ENCODE data around the gene AMER3. TPM values are rescaled to one million over a fixed set of nuclear protein-coding genes. Genes with fewer than 3 reads are reported as not detected.

AMER3 gene
- total and polyA plus RNA-seq, 2 experiments from 2014 or later, result 0.05 to 0.49 TPM

GRCh38 chr2:130776550-130776949, 21.2 kb downstream of the AMER3 start:
- H3K9me3 Mint-ChIP-seq, result peaks cover 7% of the 10 kb centered on the region
- no peaks in the 10 kb centered on the region for H3K36me3 Mint-ChIP-seq (ENCODE audit: low read depth)
- Histone ChIP-seq H3K9me2 (ENCODE audit: insufficient read depth) (no peaks in the 10 kb centered on the region), H3K36me3 (ENCODE audit: insufficient read depth) (no peaks in the 10 kb centered on the region), H3K27ac (ENCODE audit: low read depth) (no peak overlapping the region), H3K4me2 (no peak overlapping the region), H3K4me3 (no peak overlapping the region), H3K27me3 (ENCODE audit: insufficient read depth) (no peaks in the 10 kb centered on the region), H2AFZ (0 out of 2 replicates have a peak overlapping the region, but pooled peaks have one; percentile 29), H3K4me1 (ENCODE audit: insufficient read depth) (no peaks in the 10 kb centered on the region), H3F3A (replicated peaks; ENCODE audit: low read depth) (no peaks in the 10 kb centered on the region), H3K79me2 (replicated peaks; ENCODE audit: insufficient read depth) (no peaks in the 10 kb centered on the region), H4K20me1 (replicated peaks; ENCODE audit: insufficient read depth) (no peaks in the 10 kb centered on the region)
- DNase-seq (ENCODE audit: low spot score) (peak; percentile 44), ATAC-seq (peak; percentile 94)
- H3K27me3 Mint-ChIP-seq (ENCODE audit: insufficient read depth, low read depth, poor library complexity), result peaks cover 9% of the 10 kb centered on the region
- H3K4me3 Mint-ChIP-seq, result no peak overlapping the region
- TF ChIP-seq CTCF (conservative IDR thresholded peaks at IDR 0.05; ENCODE audit: low read depth in 2 of 2) (peak in 1 of 2 experiments; percentile 51; a peak in 3 of 4 replicates), ETS1 (IDR thresholded peaks at IDR 0.05) (no peak), EZH2phosphoT487 (IDR thresholded peaks at IDR 0.05; ENCODE audit: unreplicated experiment) (no peak), CREB1 (CRISPR knock-in tag; IDR thresholded peaks at IDR 0.05; ENCODE audit: low read depth) (no peak), ZNF114 (CRISPR knock-in tag; IDR thresholded peaks at IDR 0.05) (no peak)
- no peaks in the 10 kb centered on the region; the same call in 2 of the 3 replicates for H3K4me1 Mint-ChIP-seq
- H3K27ac Mint-ChIP-seq, result no peak overlapping the region

GRCh38 chr2:130778781-130779180, 23.4 kb downstream of the AMER3 start:
- Histone ChIP-seq H3K4me3 (no peak overlapping the region), H4K20me1 (replicated peaks; ENCODE audit: insufficient read depth) (no peaks in the 10 kb centered on the region), H3K36me3 (ENCODE audit: insufficient read depth) (no peaks in the 10 kb centered on the region), H3K4me1 (ENCODE audit: insufficient read depth) (no peaks in the 10 kb centered on the region), H2AFZ (no peak overlapping the region), H3K4me2 (no peak overlapping the region), H3K79me2 (replicated peaks; ENCODE audit: insufficient read depth) (no peaks in the 10 kb centered on the region), H3K27me3 (ENCODE audit: insufficient read depth) (no peaks in the 10 kb centered on the region), H3K9me2 (ENCODE audit: insufficient read depth) (no peaks in the 10 kb centered on the region), H3F3A (replicated peaks; ENCODE audit: low read depth) (no peaks in the 10 kb centered on the region), H3K27ac (ENCODE audit: low read depth) (no peak overlapping the region)
- H3K27ac Mint-ChIP-seq, result no peak overlapping the region
- no peaks in the 10 kb centered on the region; the same call in 2 of the 3 replicates for H3K9me3 Mint-ChIP-seq
- H3K36me3 Mint-ChIP-seq (ENCODE audit: low read depth), result no peaks in the 10 kb centered on the region
- H3K4me1 Mint-ChIP-seq, result no peaks in the 10 kb centered on the region; the same call in 2 of the 3 replicates
- H3K27me3 Mint-ChIP-seq (ENCODE audit: insufficient read depth, low read depth, poor library complexity), result peaks cover 5% of the 10 kb centered on the region
- DNase-seq (ENCODE audit: low spot score) (no peak), ATAC-seq (no peak)
- no peak overlapping the region for H3K4me3 Mint-ChIP-seq
- TF ChIP-seq EZH2 (IDR thresholded peaks at IDR 0.05; ENCODE audit: low read depth, unreplicated experiment) (no peak), STAT1 (IDR thresholded peaks at IDR 0.05; ENCODE audit: unreplicated experiment) (no peak), CTCF (conservative IDR thresholded peaks at IDR 0.05; ENCODE audit: low read depth in 2 of 2) (no peak), REST (IDR thresholded peaks at IDR 0.05; ENCODE audit: unreplicated experiment) (no peak)
